DND-41 (cell line): ENCODE results near the gene SPPL2C.

Experiments used
- CTCF ChIP-seq: IDR thresholded peaks from 2 replicates; pipeline ENCODE4 v1.5.1; 2012; ENCODE audit warnings: borderline replicate concordance, low read length, moderate library complexity, mild to moderate bottlenecking; ENCODE audit not compliant: poor library complexity, severe bottlenecking; ENCODE audit errors: extremely low read depth
- EZH2 ChIP-seq: IDR thresholded peaks from 3 replicates; pipeline ENCODE4 v1.6.1; 2012; ENCODE audit warnings: borderline replicate concordance, low read depth, mild to moderate bottlenecking, moderate library complexity, low read length, inconsistent platforms; ENCODE audit not compliant: severe bottlenecking

GRCh38 chr17:45833920-45834319 is 10.8 kb upstream of the SPPL2C start:
- TF ChIP-seq CTCF (no peak), EZH2 (no peak)
